Ovary (tissue), 9 donors: ENCODE data around the gene COL5A1. TPM values are rescaled to one million over a fixed set of nuclear protein-coding genes. Genes with fewer than 3 reads are reported as not detected.
A peak's percentile ranks its signal among the peaks of the same experiment; 100 is the strongest.

ENCODE experiments used
- DNase-seq, 5 donors: peaks; one replicate each; pipeline ENCODE4 v3.0.0-alpha.2; 2019 to 2020
- H3K27ac ChIP-seq, 2 donors: fragments of 200-600 bp; one replicate each; pipeline versions ENCODE4 v1.5.1 to v1.8.0; 2019 to 2022
- H3K27me3 ChIP-seq: fragments of 200-600 bp; one replicate; pipeline ENCODE4 v1.8.0; 2022
- H3K36me3 ChIP-seq: fragments of 200-600 bp; sonication (generic); one replicate; pipeline ENCODE4 v1.5.1; 2019
- H3K4me1 ChIP-seq: one replicate; pipeline ENCODE4 v1.8.1; 2013; ENCODE audit warnings: mild to moderate bottlenecking, moderate library complexity; ENCODE audit not compliant: insufficient read depth
- H3K4me3 ChIP-seq: fragments of 200-600 bp; sonication (generic); one replicate; pipeline ENCODE4 v1.5.1; 2017
- H3K9me3 ChIP-seq, 2 donors: fragments of 200-600 bp in 1 of 2; sonication (generic) in 1 of 2; one replicate each; pipeline versions ENCODE4 v1.5.1 to v1.8.1; 2013 to 2019; ENCODE audit warnings: mild to moderate bottlenecking in 1 of 2, moderate library complexity in 1 of 2
- CTCF ChIP-seq, 3 donors: fragments of 450-650 bp in 2 of 3; fragments of 200-600 bp in 1 of 3; IDR thresholded peaks; one replicate each; pipeline versions ENCODE4 v1.5.1 to v1.8.0; 2016 to 2022; ENCODE audit warnings: antibody characterized with exemption in 3 of 3, mild to moderate bottlenecking in 1 of 3
- EP300 ChIP-seq: sonication (generic); formaldehyde crosslinking; IDR thresholded peaks from one replicate; pipeline ENCODE4 v1.6.1; 2017; ENCODE audit warnings: antibody characterized with exemption
- POLR2A ChIP-seq: fragments of 450-650 bp; IDR thresholded peaks from one replicate; pipeline ENCODE4 v1.6.1; 2017; ENCODE audit warnings: antibody characterized with exemption, mild to moderate bottlenecking, moderate library complexity
- WGBS, 3 donors: extraction: QIAGEN DNeasy Blood & Tissue Kit in 1 of 3; methylation state at CpG; one replicate each; pipeline versions ENCODE4 v1.1.5 to v1.1.7; 2013 to 2017; 5-methylcytosine and 5-hydroxymethylcytosine counted together
- intact Hi-C, 4 donors: fragments of 100-400 bp; cut with DNase I; formaldehyde crosslinking; loops; one replicate each; pipeline versions ENCODE4 v1.11.0 to v1.15.1; 2022 to 2023
- polyA plus RNA-seq, 2 donors: library from polyadenylated mRNA; stranded (reverse); fragments of 200-250 nt in 1 of 2; fragments of 350-450 nt in 1 of 2; fragmentation: Illumina TruSeq in 1 of 2; extraction: RNeasy Lipid Tissue Mini Kit (QIAGEN cat#74804) in 1 of 2; gene quantifications; one replicate each; pipeline ENCODE4 v1.2.3, GENCODE V29; 2013 to 2014
- total RNA-seq, 7 donors: library from RNA; depleted of rRNA in 2 of 7; stranded (reverse); fragments of >200 nt in 2 of 7; fragmentation: NEBNext Ultra II Directional in 3 of 7; extraction: Animal tissue kit (Norgen Biotek cat#: 25700) in 3 of 7; gene quantifications; one replicate each; pipeline versions ENCODE4 v1.1.0 to v1.2.4, GENCODE V29; 2016 to 2023
- donor health status: DM: no; HTN: no; CAD: no; lungs with moderate emphysema.
- donor health status: DM: no; HTN: no; CAD: no.
- donor health status: Bipolar disorder and iron deficiency.
- donor health status: DM: yes; HTN: yes; CAD: no.
- donor health status: DM: no; HTN: no; CAD: no.
- donor health status: DM: yes; HTN: yes; CAD: no.

The COL5A1 gene
- total and polyA plus RNA-seq, 9 donors, result 28.1 to 117 (median 54.6) TPM

DNA sequence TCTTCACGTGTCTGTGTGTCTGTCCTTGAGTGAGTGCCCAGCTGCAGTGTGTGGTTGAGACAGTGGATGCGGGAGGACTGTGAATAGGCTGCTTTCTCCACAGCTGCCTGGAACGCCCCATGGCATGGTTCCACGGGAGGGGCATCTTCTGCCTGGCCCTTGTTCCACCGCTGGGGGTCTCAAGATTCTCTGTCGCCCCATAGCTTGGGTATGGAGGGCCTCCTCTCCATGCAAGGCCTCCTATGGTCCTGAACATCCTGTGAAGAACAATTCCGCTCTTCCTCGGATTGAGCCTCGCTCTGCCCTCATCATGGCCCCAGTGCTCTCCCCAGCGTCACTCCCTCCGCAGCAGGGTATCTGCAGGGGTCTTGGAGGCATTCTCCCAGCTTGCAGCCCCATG lies 36.1 kb downstream of the COL5A1 start:
- TF ChIP-seq EP300, result no peak
- no peak for TF ChIP-seq POLR2A
- WGBS, 3 donors, result 74 to 84% (median 77%) methylated on average over 11 of the region's 11 CpGs

GRCh38 chr9:134678206-134678605 lies 36.6 kb downstream of the COL5A1 start:
- Histone ChIP-seq H3K9me3 (no peaks in the 10 kb centered on the region), H3K27ac (no peak overlapping the region), H3K4me1 (peaks cover 22% of the 10 kb centered on the region), H3K36me3 (no peaks in the 10 kb centered on the region), H3K27me3 (no peaks in the 10 kb centered on the region), H3K4me3 (no peak overlapping the region)
- TF ChIP-seq CTCF (IDR thresholded peaks at IDR 0.05) (no peak), EP300 (no peak), POLR2A (no peak)
- intact Hi-C loops, result no loop called here
- DNase-seq, result peak in 2 of 5 donors; percentile 21 to 31
- 73 to 78% (median 76%) methylated on average over 7 to 8 of the region's 8 CpGs for WGBS, 3 donors

More for the DNA sequence above, 36.1 kb downstream of the COL5A1 start:
- intact Hi-C loops, result no loop called here
- Histone ChIP-seq H3K9me3 (no peaks in the 10 kb centered on the region), H3K4me3 (no peak overlapping the region), H3K27ac (no peak overlapping the region), H3K4me1 (peaks cover 22% of the 10 kb centered on the region), H3K36me3 (no peaks in the 10 kb centered on the region), H3K27me3 (no peaks in the 10 kb centered on the region)
- DNase-seq, result peak in 1 of 5 donors; percentile 24

DNA sequence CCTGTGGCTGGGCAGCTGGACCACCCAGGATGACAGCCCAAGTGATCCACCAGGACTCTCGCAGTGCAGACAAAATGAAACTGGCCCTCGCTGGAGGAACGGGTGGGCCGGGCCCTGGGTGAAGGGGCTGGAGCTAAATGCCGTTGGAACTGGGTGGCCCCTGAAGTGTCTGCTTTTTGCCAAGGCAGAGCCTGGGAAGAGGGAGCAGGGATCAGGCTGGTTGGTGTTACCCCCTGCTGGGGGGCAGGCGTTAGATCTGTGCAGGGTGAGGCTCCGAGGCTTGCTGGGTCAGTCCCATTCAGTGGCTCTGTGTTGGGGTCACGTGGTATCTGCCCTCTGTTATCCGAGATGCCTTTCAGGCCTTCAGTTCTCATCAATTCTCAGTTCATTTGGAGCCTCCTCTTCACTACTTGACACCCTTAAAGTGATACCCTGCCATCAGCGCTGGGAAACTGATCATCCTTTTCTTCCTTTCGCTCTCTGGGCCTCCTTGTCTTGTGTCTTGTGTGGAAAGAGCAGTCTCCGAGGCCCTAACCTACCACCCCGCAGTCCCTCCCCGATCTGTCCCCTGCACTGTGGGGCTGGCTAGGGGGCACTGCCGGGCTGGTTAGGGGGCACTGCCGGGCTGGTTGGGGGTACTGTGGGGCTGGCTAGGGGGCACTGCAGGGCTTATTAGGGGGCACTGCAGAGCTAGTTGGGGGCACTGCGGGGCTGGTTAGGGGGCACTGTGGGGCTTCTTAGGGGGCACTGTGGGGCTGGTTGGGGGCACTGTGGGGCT lies 37.3 kb downstream of the COL5A1 start:
- Histone ChIP-seq H3K4me1 (peaks cover 22% of the 10 kb centered on the region), H3K36me3 (no peaks in the 10 kb centered on the region), H3K4me3 (no peak overlapping the region), H3K9me3 (no peaks in the 10 kb centered on the region), H3K27me3 (no peaks in the 10 kb centered on the region), H3K27ac (no peak overlapping the region)
- DNase-seq, result peak in 2 of 5 donors; percentile 14 to 31
- intact Hi-C loops, result no loop called here
- TF ChIP-seq POLR2A (no peak), CTCF (IDR thresholded peaks at IDR 0.05) (no peak), EP300 (no peak)
- WGBS, 3 donors, result 51 to 55% (median 51%) methylated on average over 16 to 17 of the region's 17 CpGs

- Histone ChIP-seq H3K9me3 (no peaks in the 10 kb centered on the region), H3K36me3 (no peaks in the 10 kb centered on the region), H3K4me3 (no peak overlapping the region), H3K4me1 (peaks cover 22% of the 10 kb centered on the region), H3K27me3 (no peaks in the 10 kb centered on the region), H3K27ac (no peak overlapping the region)
- WGBS, 3 donors, result 84 to 90% (median 86%) methylated on average over 14 to 19 of the region's 19 CpGs
- DNase-seq, result peak in 1 of 5 donors; percentile 27
- intact Hi-C loops, result no loop called here
- no peak for TF ChIP-seq POLR2A
- no peak for TF ChIP-seq EP300
- no peak for TF ChIP-seq CTCF (IDR thresholded peaks at IDR 0.05)
Observed at GRCh38 chr9:134679616-134680392, 38.2 kb downstream of the COL5A1 start.
